WTC11 (cell line): ENCODE measurements around the gene PDRG1.

Source experiments
- CTCF ChIP-seq: fragments of 200-600 bp; IDR thresholded peaks from 2 replicates; pipeline ENCODE4 v1.8.0; 2022; ENCODE audit warnings: antibody characterized with exemption
- ELF4 ChIP-seq: sonication (generic); formaldehyde crosslinking; IDR thresholded peaks from 2 replicates; pipeline ENCODE4 v1.8.1; 2022; ENCODE audit warnings: low read depth, mild to moderate bottlenecking, moderate library complexity, missing genetic modification reagents
- GABPB1 ChIP-seq: sonication (generic); formaldehyde crosslinking; IDR thresholded peaks from 2 replicates; pipeline ENCODE4 v1.8.1; 2023; ENCODE audit warnings: mild to moderate bottlenecking, missing genetic modification reagents
- GTF2I ChIP-seq: fragments of 250-450 bp; sonication (Bioruptor Pico); conservative IDR thresholded peaks from 2 replicates; pipeline ENCODE4 v1.4.0; 2021; ENCODE audit warnings: mild to moderate bottlenecking
- HMGA2 ChIP-seq: fragments of 250-450 bp; sonication (Bioruptor Pico); IDR thresholded peaks from 2 replicates; pipeline ENCODE4 v1.4.0; 2021; ENCODE audit warnings: mild to moderate bottlenecking, moderate library complexity
- JUN ChIP-seq: sonication (generic); formaldehyde crosslinking; IDR thresholded peaks from 2 replicates; pipeline ENCODE4 v1.8.0; 2023; ENCODE audit warnings: mild to moderate bottlenecking, missing genetic modification reagents
- MAX ChIP-seq: sonication (generic); formaldehyde crosslinking; IDR thresholded peaks from 2 replicates; pipeline ENCODE4 v1.8.0; 2022; ENCODE audit warnings: mild to moderate bottlenecking, missing genetic modification reagents
- NR1H2 ChIP-seq: sonication (generic); formaldehyde crosslinking; IDR thresholded peaks from 2 replicates; pipeline ENCODE4 v1.9.0; 2021; ENCODE audit warnings: mild to moderate bottlenecking, moderate library complexity, missing genetic modification reagents
- NR3C1 ChIP-seq: sonication (generic); formaldehyde crosslinking; conservative IDR thresholded peaks from 2 replicates; pipeline ENCODE4 v1.8.1; 2023; ENCODE audit warnings: low read depth, mild to moderate bottlenecking, missing genetic modification reagents
- PREB ChIP-seq: sonication (generic); formaldehyde crosslinking; IDR thresholded peaks from 2 replicates; pipeline ENCODE4 v1.8.1; 2022; ENCODE audit warnings: mild to moderate bottlenecking, missing genetic modification reagents, moderate library complexity, borderline replicate concordance
- ZNF263 ChIP-seq: sonication (generic); formaldehyde crosslinking; IDR thresholded peaks from 2 replicates; pipeline ENCODE4 v1.8.1; 2022; ENCODE audit warnings: low read depth, mild to moderate bottlenecking, moderate library complexity, missing genetic modification reagents
- ZNF512 ChIP-seq: sonication (generic); formaldehyde crosslinking; IDR thresholded peaks from 2 replicates; pipeline ENCODE4 v1.8.1; 2022; ENCODE audit warnings: missing genetic modification reagents, borderline replicate concordance

DNA sequence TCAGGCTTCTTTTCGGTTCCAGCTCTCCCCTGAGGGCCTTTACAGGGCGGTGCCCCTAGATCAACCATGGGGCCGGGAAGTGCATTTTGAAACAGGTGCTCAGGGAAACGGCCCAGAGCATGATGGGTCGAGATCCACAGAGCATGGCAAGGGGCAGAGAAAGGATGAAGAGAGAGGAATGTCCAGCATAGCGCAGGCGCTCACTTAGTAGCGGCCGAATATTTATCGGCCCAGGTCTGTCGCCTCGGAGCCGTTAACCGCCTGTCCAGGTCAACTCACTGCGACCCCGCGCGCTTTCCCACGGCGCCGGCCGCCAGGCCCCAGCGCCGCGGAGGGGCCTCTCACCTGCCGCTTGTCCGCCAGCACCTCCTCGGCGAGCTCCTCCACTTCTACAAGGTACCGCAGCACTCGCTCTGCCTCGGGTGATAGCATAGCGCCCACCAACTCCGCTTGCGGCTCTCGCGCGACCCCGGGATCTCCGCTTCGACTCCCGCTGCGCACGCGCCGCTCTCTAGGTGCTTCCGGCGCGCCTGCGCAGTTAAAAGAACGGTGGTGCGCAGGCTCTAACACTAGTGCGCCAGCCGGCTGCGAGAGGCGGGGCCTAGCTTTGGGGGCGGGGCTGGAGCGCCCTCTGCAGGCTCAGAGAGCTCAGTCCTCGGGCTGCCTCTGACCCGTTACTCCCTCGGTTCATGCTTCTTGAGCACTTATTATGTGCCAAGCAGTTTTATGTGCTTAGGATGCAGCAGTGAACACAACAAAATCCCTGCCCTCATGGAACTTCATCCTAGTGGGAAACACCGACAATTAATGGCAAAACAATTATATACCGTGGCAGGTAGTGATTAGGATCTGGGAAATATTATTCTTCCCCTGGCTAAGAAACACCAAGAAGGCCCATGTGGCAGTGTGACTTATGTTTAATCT, at the start of gene PDRG1:
- TF ChIP-seq CTCF: peak; percentile 77
- TF ChIP-seq NR3C1 (CRISPR knock-in tag): no peak
- peak; percentile 62; the same call in 1 of the 2 replicates for TF ChIP-seq GABPB1 (CRISPR knock-in tag)
- no peak for TF ChIP-seq HMGA2 (CRISPR knock-in tag)
- TF ChIP-seq ELF4 (CRISPR knock-in tag): no peak
- peak; percentile 81; the same call in 1 of the 2 replicates for TF ChIP-seq MAX (CRISPR knock-in tag)
- no peak for TF ChIP-seq ZNF263 (CRISPR knock-in tag)
- no peak for TF ChIP-seq ZNF512 (CRISPR knock-in tag)
- no peak for TF ChIP-seq PREB (CRISPR knock-in tag)
- TF ChIP-seq NR1H2 (CRISPR knock-in tag): no peak
- peak; percentile 83; the same call in 1 of the 2 replicates for TF ChIP-seq GTF2I (CRISPR knock-in tag)
- TF ChIP-seq JUN (CRISPR knock-in tag): no peak
